ENCODE results near the gene TRAPPC1. TPM values are rescaled to one million over a fixed set of nuclear protein-coding genes. Genes with fewer than 3 reads are reported as not detected.
A peak's percentile ranks its signal among the peaks of the same experiment; 100 is the strongest.

TRAPPC1 gene
- total and polyA plus RNA-seq, 7 donors, result 33.5 to 170 (median 66.5) TPM

GRCh38 chr17:7887482-7888183, 44.1 kb downstream of the TRAPPC1 start:
- Histone ChIP-seq H3K4me3 (peak overlapping the region in 3 of 4 donors; percentile 89 to 94 (median 89)), H3K9me3 (no peaks in the 10 kb centered on the region), H3K27ac (peak overlapping the region; percentile 93 to 98 (median 95)), H3K27me3 (no peaks in the 10 kb centered on the region), H3K36me3 (peaks cover 0 to 24% (median 13%) of the 10 kb centered on the region in 4 donors), H3K4me1 (peaks cover 0 to 69% (median 56%) of the 10 kb centered on the region in 4 donors)
- intact Hi-C loops (cut with DNase I), result loop anchor here (2.0 kb wide), 3 partner anchors 27 to 45 kb away; partner anchors contain the start of genes CNTROB and NAA38
- peak; percentile 98 for DNase-seq
- 0% methylated on average over 35 of the region's 35 CpGs for WGBS, 2 donors
- TF ChIP-seq CTCF (IDR thresholded peaks at IDR 0.05) (no peak), POLR2AphosphoS5 (IDR thresholded peaks at IDR 0.05) (peak; percentile 30 to 85 (median 76)), POLR2A (IDR thresholded peaks at IDR 0.05) (peak in 1 of 2 donors; percentile 51)

- WGBS, 2 donors, result 1 to 3% methylated on average over 8 of the region's 8 CpGs
- Histone ChIP-seq H3K4me3 (peak overlapping the region; percentile 68 to 94 (median 89)), H3K27me3 (no peaks in the 10 kb centered on the region), H3K9me3 (no peaks in the 10 kb centered on the region), H3K36me3 (peaks cover 0 to 18% (median 13%) of the 10 kb centered on the region in 4 donors), H3K4me1 (peaks cover 0 to 75% (median 60%) of the 10 kb centered on the region in 4 donors), H3K27ac (peak overlapping the region; percentile 93 to 98 (median 95))
- intact Hi-C loops (cut with DNase I), result loop anchor here (2.0 kb wide), 1 partner anchor 28 kb away; no protein-coding TSS in a partner anchor
- TF ChIP-seq POLR2AphosphoS5 (IDR thresholded peaks at IDR 0.05) (no peak), EP300 (IDR thresholded peaks at IDR 0.05) (no peak), CTCF (IDR thresholded peaks at IDR 0.05) (no peak), POLR2A (IDR thresholded peaks at IDR 0.05) (no peak)
- DNase-seq, result no peak
Observed at GRCh38 chr17:7887038-7887481, 44.7 kb downstream of the TRAPPC1 start.

- Histone ChIP-seq H3K9me3 (no peaks in the 10 kb centered on the region), H3K4me3 (peak overlapping the region; percentile 68 to 94 (median 89)), H3K27ac (peak overlapping the region; percentile 93 to 98 (median 95)), H3K27me3 (no peaks in the 10 kb centered on the region), H3K4me1 (peaks cover 0 to 81% (median 66%) of the 10 kb centered on the region in 4 donors), H3K36me3 (peaks cover 0 to 12% (median 9%) of the 10 kb centered on the region in 4 donors)
- TF ChIP-seq CTCF (IDR thresholded peaks at IDR 0.05) (no peak), POLR2A (IDR thresholded peaks at IDR 0.05) (no peak), EP300 (IDR thresholded peaks at IDR 0.05) (no peak), POLR2AphosphoS5 (IDR thresholded peaks at IDR 0.05) (no peak)
- DNase-seq, result peak; percentile 78
- intact Hi-C loops (cut with DNase I), result loop anchor here (2.0 kb wide), 1 partner anchor 28 kb away; no protein-coding TSS in a partner anchor
- 1% methylated on average over 30 of the region's 30 CpGs for WGBS, 2 donors
Observed at GRCh38 chr17:7886227-7887037, 45.3 kb downstream of the TRAPPC1 start.

GRCh38 chr17:7885367-7886226, 46.1 kb downstream of the TRAPPC1 start:
- peaks cover 0 to 8% (median under 1%) of the 10 kb centered on the region in 4 donors for H3K36me3 ChIP-seq
- H3K4me1 ChIP-seq, result peaks cover 0 to 80% (median 72%) of the 10 kb centered on the region in 4 donors
- peak overlapping the region; percentile 68 to 94 (median 89) for H3K4me3 ChIP-seq
- peak overlapping the region; percentile 93 to 98 (median 95) for H3K27ac ChIP-seq
- peak; percentile 80 for DNase-seq
- intact Hi-C loops (cut with DNase I), result loop anchor here (2.0 kb wide), 1 partner anchor 29 kb away; no protein-coding TSS in a partner anchor
- no peaks in the 10 kb centered on the region for H3K27me3 ChIP-seq
- TF ChIP-seq CTCF (IDR thresholded peaks at IDR 0.05) (no peak), EP300 (IDR thresholded peaks at IDR 0.05) (peak in 1 of 4 donors; percentile 1), POLR2AphosphoS5 (IDR thresholded peaks at IDR 0.05) (peak in 2 of 4 donors; percentile 4 to 33)
- H3K9me3 ChIP-seq, result no peaks in the 10 kb centered on the region
- WGBS, 2 donors, result 1% methylated on average over 64 of the region's 64 CpGs

All from sigmoid colon (tissue), 7 donors.